ENCODE data around the gene WIPF1. TPM values are rescaled to one million over a fixed set of nuclear protein-coding genes. Genes with fewer than 3 reads are reported as not detected.

The WIPF1 gene
- total RNA-seq, 1 experiment from 2014 or later = 0.59 TPM

- TF ChIP-seq POLR2AphosphoS5 (IDR thresholded peaks at IDR 0.05; ENCODE audit: low read depth, low read length) (no peak), EZH2phosphoT487 (IDR thresholded peaks at IDR 0.05; ENCODE audit: borderline replicate concordance) (no peak), ELF1 (IDR thresholded peaks at IDR 0.05; ENCODE audit: borderline replicate concordance, low read depth) (no peak), ZFX (IDR thresholded peaks at IDR 0.05) (no peak), REST (IDR thresholded peaks at IDR 0.05; ENCODE audit: low read depth) (no peak), FOSL1 (IDR thresholded peaks at IDR 0.05; ENCODE audit: low read depth) (no peak), ZNF274 (IDR thresholded peaks at IDR 0.05; ENCODE audit: low read depth, low read length) (no peak), POLR2A (IDR thresholded peaks at IDR 0.05; ENCODE audit: borderline replicate concordance, extremely low read depth, insufficient read depth, insufficient read length) (no peak), YY1 (IDR thresholded peaks at IDR 0.05; ENCODE audit: extremely low read depth, insufficient replicate concordance, low read depth, low read length) (no peak), CBX3 (IDR thresholded peaks at IDR 0.05; ENCODE audit: low read depth) (no peak), TCF7L2 (IDR thresholded peaks at IDR 0.05; ENCODE audit: borderline replicate concordance, extremely low read depth, insufficient read depth, insufficient read length) (no peak), JUND (IDR thresholded peaks at IDR 0.05) (no peak), SIN3A (IDR thresholded peaks at IDR 0.05; ENCODE audit: low read depth) (no peak)
- TF ChIP-seq, protein P1, sequence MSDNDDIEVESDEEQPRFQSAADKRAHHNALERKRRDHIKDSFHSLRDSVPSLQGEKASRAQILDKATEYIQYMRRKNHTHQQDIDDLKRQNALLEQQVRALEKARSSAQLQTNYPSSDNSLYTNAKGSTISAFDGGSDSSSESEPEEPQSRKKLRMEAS (IDR thresholded peaks at IDR 0.05) = no peak
- TF ChIP-seq, protein P2, sequence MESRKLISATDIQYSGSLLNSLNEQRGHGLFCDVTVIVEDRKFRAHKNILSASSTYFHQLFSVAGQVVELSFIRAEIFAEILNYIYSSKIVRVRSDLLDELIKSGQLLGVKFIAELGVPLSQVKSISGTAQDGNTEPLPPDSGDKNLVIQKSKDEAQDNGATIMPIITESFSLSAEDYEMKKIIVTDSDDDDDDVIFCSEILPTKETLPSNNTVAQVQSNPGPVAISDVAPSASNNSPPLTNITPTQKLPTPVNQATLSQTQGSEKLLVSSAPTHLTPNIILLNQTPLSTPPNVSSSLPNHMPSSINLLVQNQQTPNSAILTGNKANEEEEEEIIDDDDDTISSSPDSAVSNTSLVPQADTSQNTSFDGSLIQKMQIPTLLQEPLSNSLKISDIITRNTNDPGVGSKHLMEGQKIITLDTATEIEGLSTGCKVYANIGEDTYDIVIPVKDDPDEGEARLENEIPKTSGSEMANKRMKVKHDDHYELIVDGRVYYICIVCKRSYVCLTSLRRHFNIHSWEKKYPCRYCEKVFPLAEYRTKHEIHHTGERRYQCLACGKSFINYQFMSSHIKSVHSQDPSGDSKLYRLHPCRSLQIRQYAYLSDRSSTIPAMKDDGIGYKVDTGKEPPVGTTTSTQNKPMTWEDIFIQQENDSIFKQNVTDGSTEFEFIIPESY (IDR thresholded peaks at IDR 0.05; ENCODE audit: extremely low read depth, insufficient replicate concordance, low read length) = no peak
- Histone ChIP-seq H3K4me3 (replicated peaks in 1 of 2; ENCODE audit: low read depth in 1 of 2, low read length in 2 of 2) (no peak overlapping the region), H3K9me3 (ENCODE audit: control insufficient read depth in 1 of 2, insufficient read depth in 1 of 2, low read depth in 1 of 2, low read length in 2 of 2) (no peaks in the 10 kb centered on the region), H3K4me1 (ENCODE audit: control insufficient read depth in 1 of 2, insufficient read depth in 2 of 2, low read length in 2 of 2) (no peaks in the 10 kb centered on the region), H3K4me2 (ENCODE audit: low read length) (no peak overlapping the region), H3K27me3 (ENCODE audit: insufficient read depth, low read length) (no peaks in the 10 kb centered on the region), H3K9me2 (ENCODE audit: insufficient read depth) (no peaks in the 10 kb centered on the region), H3K79me2 (ENCODE audit: insufficient read depth, low read length) (no peaks in the 10 kb centered on the region), H3K27ac (ENCODE audit: low read depth, low read length) (no peak overlapping the region), H3K9ac (ENCODE audit: low read length) (no peak overlapping the region), H4K20me1 (ENCODE audit: insufficient read depth) (no peaks in the 10 kb centered on the region), H2AFZ (ENCODE audit: low read depth, low read length, poor library complexity, severe bottlenecking) (no peak overlapping the region), H3K36me3 (ENCODE audit: control insufficient read depth in 1 of 2, insufficient read depth in 2 of 2, low read length in 2 of 2) (no peaks in the 10 kb centered on the region)
- BruUV-seq (replicated peaks) = no TSS peak
- ChIA-PET CTCF (no interaction called here), RAD21 (ENCODE audit: low non-redundant PET in 1 of 2, low total read pairs in 2 of 2, uncharacterized antibody in 2 of 2, unreplicated experiment in 2 of 2) (no interaction called here), POLR2A (no interaction called here)
- intact Hi-C loops (cut with micrococcal nuclease) = no loop called here
- ATAC-seq (no peak), DNase-seq (ENCODE audit: low read depth, low spot score) (no peak)
These were observed 5.9 kb downstream of the WIPF1 start for GRCh38 chr2:174591740-174592139.

Data from HCT116 (cell line).